K562 (cell line): ENCODE data around the gene NR1D2. TPM values are rescaled to one million over a fixed set of nuclear protein-coding genes. Genes with fewer than 3 reads are reported as not detected.

Experiments
- CREM ChIP-seq: IDR thresholded peaks from 2 replicates; pipeline ENCODE4 v1.6.1; 2014; ENCODE audit warnings: antibody characterized with exemption, low read depth
- L3MBTL2 ChIP-seq: fragments of 450-650 bp; IDR thresholded peaks from 2 replicates; pipeline ENCODE4 v1.6.1; 2016; ENCODE audit warnings: mild to moderate bottlenecking, moderate library complexity
- PML ChIP-seq: IDR thresholded peaks from 2 replicates; pipeline ENCODE4 v1.6.1; 2012; ENCODE audit warnings: low read length, inconsistent platforms
- PPARD ChIP-seq: fragments of 250-450 bp; sonication (Bioruptor Pico); IDR thresholded peaks from 2 replicates; pipeline ENCODE4 v1.8.0; 2022; ENCODE audit warnings: inconsistent platforms, mild to moderate bottlenecking, moderate library complexity
- RCOR1 ChIP-seq, 2 experiments: IDR thresholded peaks; 2 replicates each; pipeline ENCODE4 v1.6.1; 2012; ENCODE audit warnings: low read depth in 2 of 2, low read length in 2 of 2, borderline replicate concordance in 1 of 2, improper control_type of control experiment in 1 of 2
- SMARCB1 ChIP-seq: IDR thresholded peaks from 2 replicates; pipeline ENCODE4 v1.6.1; 2011; ENCODE audit warnings: improper control_type of control experiment, low read depth; ENCODE audit not compliant: insufficient read length
- TEAD4 ChIP-seq, 2 experiments: sonication (generic) in 1 of 2; formaldehyde crosslinking in 1 of 2; IDR thresholded peaks; 2 replicates each; pipeline versions ENCODE4 v1.6.1 to v1.8.0; 2012 to 2022; ENCODE audit warnings: borderline replicate concordance in 1 of 2, inconsistent platforms in 1 of 2, low read length in 1 of 2, mild to moderate bottlenecking in 1 of 2, missing genetic modification reagents in 1 of 2
- TOE1 ChIP-seq, 2 experiments: fragments of 450-650 bp in 1 of 2; sonication (generic) in 1 of 2; formaldehyde crosslinking in 1 of 2; IDR thresholded peaks; 2 replicates each; pipeline versions ENCODE4 v1.7.1 to v1.8.0; 2016 to 2022; ENCODE audit warnings: borderline replicate concordance in 2 of 2, mild to moderate bottlenecking in 2 of 2, antibody characterized with exemption in 1 of 2, inconsistent platforms in 1 of 2, low read depth in 1 of 2, missing genetic modification reagents in 1 of 2, moderate library complexity in 1 of 2
- YY1 ChIP-seq, 3 experiments: IDR thresholded peaks; 2 replicates each; pipeline ENCODE4 v1.6.1; 2011; ENCODE audit warnings: low read length in 2 of 3, mild to moderate bottlenecking in 2 of 3, moderate library complexity in 2 of 3, borderline replicate concordance in 1 of 3, control low read depth in 1 of 3, low read depth in 1 of 3; ENCODE audit not compliant: insufficient read depth in 3 of 3, insufficient replicate concordance in 2 of 3, control insufficient read depth in 1 of 3, insufficient read length in 1 of 3; ENCODE audit errors: extremely low read depth in 1 of 3
- ZNF445 ChIP-seq: fragments of 250-450 bp; sonication (Bioruptor Pico); IDR thresholded peaks from 2 replicates; pipeline ENCODE4 v1.4.0; 2020; ENCODE audit warnings: low read depth, mild to moderate bottlenecking, moderate library complexity
- polyA plus RNA-seq, 8 experiments: library from polyadenylated mRNA; depleted of rRNA in 4 of 8; stranded (reverse) in 5 of 8; unstranded in 3 of 8; fragments of >200 nt; fragmentation: Nextera tagmentation in 2 of 8; fragmentation: Illumina TruSeq in 1 of 8; extraction: Ambion mirVana in 2 of 8; extraction: Trizol in 1 of 8; gene quantifications; 2 replicates each; pipeline versions ENCODE4 v1.2.1 to v1.2.3, GENCODE V29; 2011 to 2014; ENCODE audit warnings: inconsistent platforms in 1 of 8, missing spikeins in 1 of 8
- total RNA-seq, 7 experiments: library from RNA; depleted of rRNA in 6 of 7; stranded (reverse); fragments of >200 nt in 6 of 7; fragmentation: Illumina TruSeq in 2 of 7; extraction: Trizol in 2 of 7; gene quantifications; 2 replicates each; pipeline versions ENCODE4 v1.2.1 to v1.2.3, GENCODE V29; 2011 to 2021; ENCODE audit warnings: low replicate concordance in 1 of 7
- TF ChIP-seq, protein P1 (sequence below): fragments of 200-800 bp; sonication (Bioruptor generic); IDR thresholded peaks from 2 replicates; pipeline ENCODE4 v1.6.1; 2016; ENCODE audit warnings: missing genetic modification characterization, missing compliant biosample characterization

The NR1D2 gene
- total and polyA plus RNA-seq, 9 of the 15 experiments (the other 6 are each of a cell fraction or from before 2014, with no cell fraction given): 1.2 to 5.5 (median 2.9) TPM

DNA sequence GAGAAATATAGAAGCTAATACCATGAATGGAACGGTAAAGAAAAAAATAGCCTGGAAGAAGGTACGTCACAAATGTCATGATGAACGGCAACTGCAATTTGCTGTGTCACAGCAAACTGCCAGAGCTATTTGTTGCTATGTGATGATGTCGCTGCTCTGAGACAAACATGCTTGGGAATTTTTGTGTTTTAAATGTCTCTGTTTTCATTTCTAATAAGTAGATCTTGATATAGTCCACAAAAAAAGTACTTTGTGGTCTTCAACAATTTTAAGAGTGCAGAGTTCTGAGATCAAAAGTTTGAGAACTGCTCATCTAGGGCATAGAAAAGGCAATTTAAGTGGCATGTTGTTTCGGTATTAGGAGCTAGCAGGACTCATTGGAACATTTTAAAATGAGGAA, 4.3 kb upstream of the NR1D2 start (continued):
- no peak for TF ChIP-seq PPARD (CRISPR knock-in tag)
- TF ChIP-seq, protein P1, sequence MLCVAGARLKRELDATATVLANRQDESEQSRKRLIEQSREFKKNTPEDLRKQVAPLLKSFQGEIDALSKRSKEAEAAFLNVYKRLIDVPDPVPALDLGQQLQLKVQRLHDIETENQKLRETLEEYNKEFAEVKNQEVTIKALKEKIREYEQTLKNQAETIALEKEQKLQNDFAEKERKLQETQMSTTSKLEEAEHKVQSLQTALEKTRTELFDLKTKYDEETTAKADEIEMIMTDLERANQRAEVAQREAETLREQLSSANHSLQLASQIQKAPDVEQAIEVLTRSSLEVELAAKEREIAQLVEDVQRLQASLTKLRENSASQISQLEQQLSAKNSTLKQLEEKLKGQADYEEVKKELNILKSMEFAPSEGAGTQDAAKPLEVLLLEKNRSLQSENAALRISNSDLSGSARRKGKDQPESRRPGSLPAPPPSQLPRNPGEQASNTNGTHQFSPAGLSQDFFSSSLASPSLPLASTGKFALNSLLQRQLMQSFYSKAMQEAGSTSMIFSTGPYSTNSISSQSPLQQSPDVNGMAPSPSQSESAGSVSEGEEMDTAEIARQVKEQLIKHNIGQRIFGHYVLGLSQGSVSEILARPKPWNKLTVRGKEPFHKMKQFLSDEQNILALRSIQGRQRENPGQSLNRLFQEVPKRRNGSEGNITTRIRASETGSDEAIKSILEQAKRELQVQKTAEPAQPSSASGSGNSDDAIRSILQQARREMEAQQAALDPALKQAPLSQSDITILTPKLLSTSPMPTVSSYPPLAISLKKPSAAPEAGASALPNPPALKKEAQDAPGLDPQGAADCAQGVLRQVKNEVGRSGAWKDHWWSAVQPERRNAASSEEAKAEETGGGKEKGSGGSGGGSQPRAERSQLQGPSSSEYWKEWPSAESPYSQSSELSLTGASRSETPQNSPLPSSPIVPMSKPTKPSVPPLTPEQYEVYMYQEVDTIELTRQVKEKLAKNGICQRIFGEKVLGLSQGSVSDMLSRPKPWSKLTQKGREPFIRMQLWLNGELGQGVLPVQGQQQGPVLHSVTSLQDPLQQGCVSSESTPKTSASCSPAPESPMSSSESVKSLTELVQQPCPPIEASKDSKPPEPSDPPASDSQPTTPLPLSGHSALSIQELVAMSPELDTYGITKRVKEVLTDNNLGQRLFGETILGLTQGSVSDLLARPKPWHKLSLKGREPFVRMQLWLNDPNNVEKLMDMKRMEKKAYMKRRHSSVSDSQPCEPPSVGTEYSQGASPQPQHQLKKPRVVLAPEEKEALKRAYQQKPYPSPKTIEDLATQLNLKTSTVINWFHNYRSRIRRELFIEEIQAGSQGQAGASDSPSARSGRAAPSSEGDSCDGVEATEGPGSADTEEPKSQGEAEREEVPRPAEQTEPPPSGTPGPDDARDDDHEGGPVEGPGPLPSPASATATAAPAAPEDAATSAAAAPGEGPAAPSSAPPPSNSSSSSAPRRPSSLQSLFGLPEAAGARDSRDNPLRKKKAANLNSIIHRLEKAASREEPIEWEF (CRISPR knock-in tag): no peak
- peak; percentile 42 for TF ChIP-seq SMARCB1
- no peak for TF ChIP-seq TOE1 (IDR thresholded peaks at IDR 0.05; ENCODE audit: borderline replicate concordance)
- TF ChIP-seq TOE1 (CRISPR knock-in tag; IDR thresholded peaks at IDR 0.05; ENCODE audit: borderline replicate concordance, low read depth): no peak
- peak; percentile 92 for TF ChIP-seq CREM
- TF ChIP-seq RCOR1 (IDR thresholded peaks at IDR 0.05; ENCODE audit: borderline replicate concordance in 1 of 2, low read depth in 2 of 2, low read length in 2 of 2): 0 out of 4 replicates have a peak, but pooled peaks of 1 of the 2 experiments have one; percentile 20
- peak; percentile 16; the same call in 1 of the 2 replicates for TF ChIP-seq L3MBTL2
- no peak for TF ChIP-seq YY1 (IDR thresholded peaks at IDR 0.05; ENCODE audit: borderline replicate concordance in 1 of 3, control insufficient read depth in 1 of 3, extremely low read depth in 1 of 3, insufficient read depth in 3 of 3, insufficient read length in 1 of 3, insufficient replicate concordance in 2 of 3, low read depth in 1 of 3, low read length in 2 of 3)
- TF ChIP-seq PML: 0 out of 2 replicates have a peak, but pooled peaks have one; percentile 9
- no peak for TF ChIP-seq ZNF445 (CRISPR knock-in tag)
- peak; percentile 44; the same call in 1 of the 2 replicates for TF ChIP-seq TEAD4 (IDR thresholded peaks at IDR 0.05; ENCODE audit: low read length)
- TF ChIP-seq TEAD4 (CRISPR knock-in tag; IDR thresholded peaks at IDR 0.05; ENCODE audit: borderline replicate concordance): no peak
